GM21360 (cell line): ENCODE measurements around the gene WDR37.

ENCODE experiments used
- ATAC-seq: cut with Tn5 transposase; IDR thresholded peaks from one replicate; pipeline ENCODE4 v1.9.1; 2021; ENCODE audit warnings: mild to moderate bottlenecking, moderate library complexity; ENCODE audit not compliant: unreplicated experiment

The WDR37 gene

GRCh38 chr10:1180836-1181235 lies 124.7 kb downstream of the WDR37 start:
- no peak for ATAC-seq
